ENCODE results near the gene TMEM242. TPM values are rescaled to one million over a fixed set of nuclear protein-coding genes. Genes with fewer than 3 reads are reported as not detected.

TMEM242 gene
- total RNA-seq, 1 donor from 2014 or later, result 9.6 TPM

DNA sequence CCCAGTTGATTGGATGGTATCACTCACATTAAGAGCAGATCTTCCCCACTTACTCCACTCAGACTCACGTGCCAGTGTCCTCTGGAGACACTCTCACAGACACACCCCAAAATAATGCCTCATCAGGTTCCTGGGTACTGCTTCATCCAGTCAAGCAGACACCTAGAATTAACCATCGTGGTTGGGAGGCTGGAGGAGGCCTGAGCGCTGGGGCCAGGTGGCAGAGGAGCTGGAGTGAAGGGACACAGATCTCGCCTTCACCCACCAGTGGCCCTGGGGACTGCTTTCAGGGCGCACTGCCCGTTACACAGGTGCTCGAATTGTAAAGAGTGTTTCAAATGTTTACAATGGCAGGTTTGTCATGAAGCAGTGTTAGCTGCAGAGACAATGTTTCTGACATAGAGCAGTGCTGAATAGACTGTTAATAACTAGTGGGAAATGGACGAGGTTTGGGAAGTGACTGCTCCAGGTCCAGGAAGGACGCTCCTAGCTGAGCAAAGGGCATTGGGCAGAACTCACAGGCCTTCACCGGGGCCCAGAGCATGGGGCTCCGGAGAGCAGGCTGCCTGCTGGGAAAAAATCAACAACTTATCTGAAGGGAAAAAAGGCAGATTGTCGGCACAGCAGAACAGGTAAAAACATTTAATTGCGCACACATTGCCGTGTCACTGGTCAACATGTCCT is 38.4 kb downstream of the TMEM242 start:
- no peak for DNase-seq (ENCODE audit: low read depth)
- Histone ChIP-seq H3K36me3 (ENCODE audit: control insufficient read depth, insufficient read depth, low read length) (no peaks in the 10 kb centered on the region), H3K4me3 (ENCODE audit: low read depth, low read length) (no peak overlapping the region), H3K27me3 (ENCODE audit: control insufficient read depth, insufficient read depth, low read length) (no peaks in the 10 kb centered on the region)
- TF ChIP-seq, protein P1, sequence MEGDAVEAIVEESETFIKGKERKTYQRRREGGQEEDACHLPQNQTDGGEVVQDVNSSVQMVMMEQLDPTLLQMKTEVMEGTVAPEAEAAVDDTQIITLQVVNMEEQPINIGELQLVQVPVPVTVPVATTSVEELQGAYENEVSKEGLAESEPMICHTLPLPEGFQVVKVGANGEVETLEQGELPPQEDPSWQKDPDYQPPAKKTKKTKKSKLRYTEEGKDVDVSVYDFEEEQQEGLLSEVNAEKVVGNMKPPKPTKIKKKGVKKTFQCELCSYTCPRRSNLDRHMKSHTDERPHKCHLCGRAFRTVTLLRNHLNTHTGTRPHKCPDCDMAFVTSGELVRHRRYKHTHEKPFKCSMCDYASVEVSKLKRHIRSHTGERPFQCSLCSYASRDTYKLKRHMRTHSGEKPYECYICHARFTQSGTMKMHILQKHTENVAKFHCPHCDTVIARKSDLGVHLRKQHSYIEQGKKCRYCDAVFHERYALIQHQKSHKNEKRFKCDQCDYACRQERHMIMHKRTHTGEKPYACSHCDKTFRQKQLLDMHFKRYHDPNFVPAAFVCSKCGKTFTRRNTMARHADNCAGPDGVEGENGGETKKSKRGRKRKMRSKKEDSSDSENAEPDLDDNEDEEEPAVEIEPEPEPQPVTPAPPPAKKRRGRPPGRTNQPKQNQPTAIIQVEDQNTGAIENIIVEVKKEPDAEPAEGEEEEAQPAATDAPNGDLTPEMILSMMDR (IDR thresholded peaks at IDR 0.05; ENCODE audit: insufficient read depth, low read length, poor library complexity, severe bottlenecking), result no peak

- TF ChIP-seq, protein P1 (IDR thresholded peaks at IDR 0.05; ENCODE audit: insufficient read depth, low read length, poor library complexity, severe bottlenecking), result no peak
- Histone ChIP-seq H3K36me3 (ENCODE audit: control insufficient read depth, insufficient read depth, low read length) (no peaks in the 10 kb centered on the region), H3K4me3 (ENCODE audit: low read depth, low read length) (no peak overlapping the region), H3K27me3 (ENCODE audit: control insufficient read depth, insufficient read depth, low read length) (no peaks in the 10 kb centered on the region)
- no peak for DNase-seq (ENCODE audit: low read depth)
Observed at GRCh38 chr6:157283900-157284737, 39.2 kb downstream of the TMEM242 start.

GRCh38 chr6:157283330-157283898 is 39.9 kb downstream of the TMEM242 start:
- no peaks in the 10 kb centered on the region for H3K36me3 ChIP-seq (ENCODE audit: control insufficient read depth, insufficient read depth, low read length)
- H3K4me3 ChIP-seq (ENCODE audit: low read depth, low read length), result no peak overlapping the region
- no peak for DNase-seq (ENCODE audit: low read depth)
- no peaks in the 10 kb centered on the region for H3K27me3 ChIP-seq (ENCODE audit: control insufficient read depth, insufficient read depth, low read length)
- TF ChIP-seq, protein P1 (IDR thresholded peaks at IDR 0.05; ENCODE audit: insufficient read depth, low read length, poor library complexity, severe bottlenecking), result no peak

GRCh38 chr6:157282284-157282683 is 41.0 kb downstream of the TMEM242 start:
- TF ChIP-seq, protein P1 (IDR thresholded peaks at IDR 0.05; ENCODE audit: insufficient read depth, low read length, poor library complexity, severe bottlenecking), result no peak
- no peak overlapping the region for H3K4me3 ChIP-seq (ENCODE audit: low read depth, low read length)
- no peak for DNase-seq (ENCODE audit: low read depth)
- no peaks in the 10 kb centered on the region for H3K36me3 ChIP-seq (ENCODE audit: control insufficient read depth, insufficient read depth, low read length)
- H3K27me3 ChIP-seq (ENCODE audit: control insufficient read depth, insufficient read depth, low read length), result no peaks in the 10 kb centered on the region

DNA sequence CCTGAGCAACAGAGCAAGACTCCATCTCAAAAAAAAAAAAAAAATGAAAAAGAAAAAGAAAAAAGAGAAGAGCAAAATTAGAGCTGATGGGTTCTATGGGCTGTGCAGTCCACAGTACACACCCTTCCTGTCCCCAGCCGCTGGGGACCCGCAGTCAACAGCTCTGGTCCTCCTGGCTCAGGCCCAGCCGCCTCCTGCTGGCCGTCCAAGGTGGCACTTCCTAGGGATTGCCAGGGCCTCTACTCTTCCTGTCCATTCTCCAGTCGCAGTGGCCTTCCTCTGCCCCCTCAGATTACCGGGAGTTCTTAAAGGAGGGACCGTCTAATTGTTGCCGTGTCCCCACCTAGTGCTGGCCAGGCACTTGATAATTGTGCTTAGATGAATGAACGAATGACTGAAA is 41.7 kb downstream of the TMEM242 start:
- no peak for DNase-seq (ENCODE audit: low read depth)
- Histone ChIP-seq H3K36me3 (ENCODE audit: control insufficient read depth, insufficient read depth, low read length) (no peaks in the 10 kb centered on the region), H3K4me3 (ENCODE audit: low read depth, low read length) (no peak overlapping the region), H3K27me3 (ENCODE audit: control insufficient read depth, insufficient read depth, low read length) (no peaks in the 10 kb centered on the region)
- TF ChIP-seq, protein P1 (IDR thresholded peaks at IDR 0.05; ENCODE audit: insufficient read depth, low read length, poor library complexity, severe bottlenecking), result no peak
